ENCODE measurements around the gene SLC9A9. TPM values are rescaled to one million over a fixed set of nuclear protein-coding genes. Genes with fewer than 3 reads are reported as not detected.

The SLC9A9 gene
- total RNA-seq, 1 donor from 2014 or later = 3.5 TPM

DNA sequence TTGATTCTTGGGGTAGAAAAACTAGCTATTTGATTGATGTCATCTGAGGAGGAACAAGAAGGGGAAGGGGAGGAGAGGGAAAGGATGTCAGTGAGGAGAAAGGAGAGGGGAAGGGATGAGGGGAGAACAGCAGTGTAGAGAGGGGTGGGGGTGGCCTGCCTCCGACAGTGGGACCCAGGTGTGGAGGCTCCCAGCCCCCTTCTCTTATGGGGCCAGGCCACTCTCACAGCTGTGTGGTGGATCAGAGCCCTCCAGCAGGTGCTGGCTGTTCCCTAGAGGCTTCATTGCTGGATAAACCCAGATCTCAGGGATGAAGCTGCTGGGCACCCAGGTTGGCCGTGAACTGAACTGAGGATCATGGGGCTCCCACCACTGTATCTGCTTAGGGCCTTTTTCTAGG lies 464.2 kb downstream of the SLC9A9 start:
- Mint-ChIP-seq H3K36me3 (ENCODE audit: unreplicated experiment) (no peaks in the 10 kb centered on the region), H3K4me1 (ENCODE audit: unreplicated experiment) (peaks cover 2% of the 10 kb centered on the region)

GRCh38 chr3:143383421-143383820 lies 464.8 kb downstream of the SLC9A9 start:
- TF ChIP-seq CTCF (IDR thresholded peaks at IDR 0.05) = no peak
- H3K27ac Mint-ChIP-seq (ENCODE audit: unreplicated experiment) = no peak overlapping the region
- H3K9me3 Mint-ChIP-seq (ENCODE audit: unreplicated experiment) = peaks cover 3% of the 10 kb centered on the region
- no peak overlapping the region for H3K4me3 Mint-ChIP-seq (ENCODE audit: unreplicated experiment)
- no peak for DNase-seq (ENCODE audit: extremely low spot score, unreplicated experiment)
- peaks cover 2% of the 10 kb centered on the region for H3K4me1 Mint-ChIP-seq (ENCODE audit: unreplicated experiment)
- no peaks in the 10 kb centered on the region for H3K27me3 Mint-ChIP-seq (ENCODE audit: unreplicated experiment)
- no peaks in the 10 kb centered on the region for H3K36me3 Mint-ChIP-seq (ENCODE audit: unreplicated experiment)

More for the DNA sequence above, 464.2 kb downstream of the SLC9A9 start:
- no peaks in the 10 kb centered on the region for H3K27me3 Mint-ChIP-seq (ENCODE audit: unreplicated experiment)
- no peak overlapping the region for H3K27ac Mint-ChIP-seq (ENCODE audit: unreplicated experiment)
- no peak overlapping the region for H3K4me3 Mint-ChIP-seq (ENCODE audit: unreplicated experiment)
- TF ChIP-seq CTCF (IDR thresholded peaks at IDR 0.05) = no peak
- no peak for DNase-seq (ENCODE audit: extremely low spot score, unreplicated experiment)
- H3K9me3 Mint-ChIP-seq (ENCODE audit: unreplicated experiment) = peaks cover 3% of the 10 kb centered on the region

DNA sequence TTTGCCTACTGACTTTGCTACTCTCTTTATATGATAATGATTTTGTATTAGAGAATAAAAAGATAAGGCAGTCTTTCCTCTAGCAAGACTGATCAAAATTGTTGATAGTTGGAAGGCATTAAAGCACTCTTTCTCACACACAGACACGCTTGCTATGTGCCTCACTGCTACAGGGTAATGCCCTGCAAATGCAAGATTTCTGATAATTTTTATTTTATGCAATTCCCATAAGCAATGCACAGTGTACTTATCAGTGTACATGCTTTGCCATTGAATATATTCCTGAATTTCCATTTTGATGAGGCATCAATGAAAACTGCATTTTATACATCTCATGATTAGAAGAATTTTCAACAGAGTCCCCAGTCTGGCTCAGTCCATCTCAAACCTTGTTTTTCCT lies 465.5 kb downstream of the SLC9A9 start:
- peaks cover 2% of the 10 kb centered on the region for H3K27me3 Mint-ChIP-seq (ENCODE audit: unreplicated experiment)
- DNase-seq (ENCODE audit: extremely low spot score, unreplicated experiment) = no peak
- peaks cover 2% of the 10 kb centered on the region for H3K4me1 Mint-ChIP-seq (ENCODE audit: unreplicated experiment)
- peaks cover 3% of the 10 kb centered on the region for H3K9me3 Mint-ChIP-seq (ENCODE audit: unreplicated experiment)
- H3K27ac Mint-ChIP-seq (ENCODE audit: unreplicated experiment) = no peak overlapping the region
- H3K36me3 Mint-ChIP-seq (ENCODE audit: unreplicated experiment) = no peaks in the 10 kb centered on the region
- no peak for TF ChIP-seq CTCF (IDR thresholded peaks at IDR 0.05)
- H3K4me3 Mint-ChIP-seq (ENCODE audit: unreplicated experiment) = no peak overlapping the region

GRCh38 chr3:143380449-143380848 lies 467.8 kb downstream of the SLC9A9 start:
- Mint-ChIP-seq H3K36me3 (ENCODE audit: unreplicated experiment) (no peaks in the 10 kb centered on the region), H3K4me3 (ENCODE audit: unreplicated experiment) (no peak overlapping the region), H3K27me3 (ENCODE audit: unreplicated experiment) (peaks cover 4% of the 10 kb centered on the region), H3K4me1 (ENCODE audit: unreplicated experiment) (peaks cover 2% of the 10 kb centered on the region), H3K9me3 (ENCODE audit: unreplicated experiment) (peaks cover 3% of the 10 kb centered on the region), H3K27ac (ENCODE audit: unreplicated experiment) (no peak overlapping the region)
- no peak for TF ChIP-seq CTCF (IDR thresholded peaks at IDR 0.05)
- DNase-seq (ENCODE audit: extremely low spot score, unreplicated experiment) = no peak

GRCh38 chr3:143375698-143376097 lies 472.6 kb downstream of the SLC9A9 start:
- Mint-ChIP-seq H3K4me1 (ENCODE audit: unreplicated experiment) (no peaks in the 10 kb centered on the region), H3K27me3 (ENCODE audit: unreplicated experiment) (peaks cover 4% of the 10 kb centered on the region), H3K9me3 (ENCODE audit: unreplicated experiment) (peaks cover 6% of the 10 kb centered on the region), H3K36me3 (ENCODE audit: unreplicated experiment) (peaks cover 1% of the 10 kb centered on the region), H3K4me3 (ENCODE audit: unreplicated experiment) (no peak overlapping the region), H3K27ac (ENCODE audit: unreplicated experiment) (no peak overlapping the region)
- no peak for TF ChIP-seq CTCF (IDR thresholded peaks at IDR 0.05)
- DNase-seq (ENCODE audit: extremely low spot score, unreplicated experiment) = no peak

All from osteocyte (in vitro differentiated cells).